GM18520 (cell line): ENCODE results near the gene MIF4GD.

Experiments used
- ATAC-seq: cut with Tn5 transposase; IDR thresholded peaks from one replicate; pipeline ENCODE4 v1.9.1; 2021; ENCODE audit not compliant: unreplicated experiment

MIF4GD gene

DNA sequence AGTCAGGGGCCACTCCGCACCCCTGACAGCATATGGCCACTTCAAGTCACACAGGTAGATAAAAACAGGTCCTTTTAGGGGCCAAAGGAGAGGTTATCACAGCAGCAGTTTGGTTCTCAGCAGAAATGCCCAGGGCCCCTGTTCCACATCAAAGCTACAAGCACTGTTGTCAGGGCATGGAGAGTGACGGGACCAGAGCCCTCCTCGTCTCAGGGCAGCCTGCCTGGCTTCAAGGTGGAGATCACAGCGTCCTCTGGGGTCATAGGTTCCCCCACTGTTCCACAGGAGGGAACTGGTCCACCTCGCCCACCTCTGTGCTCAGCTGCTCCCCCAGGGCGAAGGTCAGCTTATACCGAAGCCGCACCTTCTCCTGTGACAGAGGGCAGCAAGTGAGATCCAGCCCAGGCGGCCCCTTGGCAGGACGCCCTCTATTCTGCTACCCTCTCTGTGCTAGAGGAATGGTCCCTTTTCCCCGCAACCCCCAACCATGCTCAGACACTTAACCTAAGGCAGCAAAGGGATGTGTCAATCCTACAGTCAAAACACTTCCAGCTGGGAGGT is 32.9 kb downstream of the MIF4GD start:
- no peak for ATAC-seq

DNA sequence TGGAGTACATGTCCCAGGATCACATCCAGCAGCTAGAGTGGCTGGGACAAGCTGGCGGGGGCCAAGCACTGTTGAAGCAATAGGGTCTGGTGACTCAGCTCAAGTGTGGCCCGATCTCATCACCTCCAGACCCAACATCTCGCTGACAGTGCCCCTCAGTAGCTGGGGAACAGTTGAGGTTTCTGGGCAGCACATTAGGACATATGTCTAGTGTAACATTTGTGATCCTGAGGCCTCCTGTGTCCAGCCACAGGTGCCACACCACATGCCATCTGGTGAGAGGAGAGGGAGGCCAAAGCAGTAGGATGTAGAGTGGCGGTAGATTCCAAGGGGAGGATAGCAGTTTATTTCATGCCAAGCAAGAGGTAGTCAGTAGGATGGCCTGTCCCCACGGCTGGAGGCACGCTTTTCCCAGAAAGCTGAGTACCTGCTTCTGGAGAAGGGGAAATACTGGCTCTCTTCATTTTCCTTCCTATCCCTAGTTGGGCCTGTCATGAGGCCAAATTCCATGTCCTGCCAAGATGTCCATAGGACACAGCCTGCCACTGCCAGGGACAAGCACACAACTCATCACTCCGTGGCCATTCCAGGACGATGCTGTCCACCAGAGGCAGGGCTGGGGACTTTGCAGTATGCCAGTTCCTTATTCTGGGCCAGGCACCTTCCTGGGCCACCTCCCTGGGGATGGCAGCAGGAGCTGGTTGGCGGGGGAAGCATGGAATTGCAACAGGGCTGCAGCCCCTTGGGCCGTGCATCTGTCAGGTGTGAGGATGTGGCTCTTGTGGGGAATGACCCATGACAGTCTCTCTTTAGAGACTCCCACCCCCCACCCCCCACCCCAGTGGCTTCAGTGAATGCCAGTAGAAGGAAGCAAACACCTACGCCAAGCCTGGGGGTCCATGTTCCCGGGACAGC is 33.7 kb downstream of the MIF4GD start:
- ATAC-seq = no peak

DNA sequence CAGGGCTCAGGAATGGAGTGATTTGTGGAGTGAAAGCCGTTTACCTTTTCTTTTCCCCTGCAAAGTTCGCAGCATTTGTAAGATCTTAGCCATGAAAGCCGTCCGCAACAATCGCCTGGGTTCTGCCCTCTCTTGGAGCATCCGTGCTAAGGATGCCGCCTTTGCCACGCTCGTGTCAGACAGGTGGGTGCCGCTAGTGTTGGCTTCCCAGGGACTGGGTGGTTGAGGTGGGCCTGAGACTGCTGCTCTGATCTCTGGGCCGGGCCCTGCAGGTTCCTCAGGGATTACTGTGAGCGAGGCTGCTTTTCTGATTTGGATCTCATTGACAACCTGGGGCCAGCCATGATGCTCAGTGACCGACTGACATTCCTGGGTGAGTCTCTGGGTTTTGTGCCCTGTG is 38.2 kb downstream of the MIF4GD start:
- no peak for ATAC-seq

DNA sequence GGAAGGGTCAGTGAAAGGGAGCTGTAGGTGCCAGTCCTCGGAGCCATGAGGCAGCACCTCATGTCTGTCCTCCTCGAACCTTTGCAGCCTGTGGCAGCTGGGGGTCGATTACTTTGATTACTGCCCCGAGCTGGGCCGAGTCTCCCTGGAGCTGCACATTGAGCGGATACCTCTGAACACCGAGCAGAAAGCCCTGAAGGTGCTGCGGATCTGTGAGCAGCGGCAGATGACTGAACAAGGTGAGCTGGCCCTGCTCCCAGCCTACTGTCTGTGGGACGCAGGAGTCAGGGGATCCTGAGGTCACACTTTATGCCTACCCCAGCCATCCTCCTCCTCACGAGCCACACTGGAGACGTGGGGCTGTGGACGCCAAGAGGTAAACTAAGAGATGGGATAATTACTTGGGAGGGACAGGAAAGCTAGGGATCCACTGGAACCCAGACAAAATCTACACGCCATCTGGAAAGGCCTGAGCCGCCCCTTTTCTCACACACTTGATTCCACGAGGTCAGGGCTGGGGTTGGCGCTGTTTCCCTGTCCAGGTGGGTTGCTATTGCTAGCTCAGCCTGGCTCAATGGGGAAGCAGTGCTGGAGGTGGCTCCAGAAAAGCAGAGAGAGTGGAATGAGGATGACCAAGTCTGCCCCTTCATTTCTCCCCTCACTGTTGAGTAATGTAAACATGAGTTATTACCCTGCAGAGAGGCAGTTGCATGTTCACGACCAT is 39.1 kb downstream of the MIF4GD start:
- no peak for ATAC-seq

DNA sequence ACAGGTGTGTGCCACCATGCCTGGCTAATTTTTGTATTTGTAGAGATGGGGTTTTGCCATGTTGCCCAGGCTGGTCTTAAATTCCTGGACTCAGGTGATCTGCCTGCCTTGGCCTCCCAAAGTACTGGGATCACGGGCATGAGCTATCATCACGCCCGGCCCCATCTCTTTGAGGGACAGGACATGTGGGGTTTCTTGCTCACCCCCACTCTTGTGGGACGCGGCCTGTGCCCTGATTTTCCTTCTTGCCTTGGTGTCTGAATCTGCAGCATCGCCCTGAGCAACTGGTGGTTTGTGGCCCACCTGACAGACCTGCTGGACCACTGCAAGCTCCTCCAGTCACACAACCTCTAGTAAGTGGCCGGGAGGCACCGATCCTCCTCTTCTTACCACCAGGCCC is 40.0 kb downstream of the MIF4GD start:
- no peak for ATAC-seq

DNA sequence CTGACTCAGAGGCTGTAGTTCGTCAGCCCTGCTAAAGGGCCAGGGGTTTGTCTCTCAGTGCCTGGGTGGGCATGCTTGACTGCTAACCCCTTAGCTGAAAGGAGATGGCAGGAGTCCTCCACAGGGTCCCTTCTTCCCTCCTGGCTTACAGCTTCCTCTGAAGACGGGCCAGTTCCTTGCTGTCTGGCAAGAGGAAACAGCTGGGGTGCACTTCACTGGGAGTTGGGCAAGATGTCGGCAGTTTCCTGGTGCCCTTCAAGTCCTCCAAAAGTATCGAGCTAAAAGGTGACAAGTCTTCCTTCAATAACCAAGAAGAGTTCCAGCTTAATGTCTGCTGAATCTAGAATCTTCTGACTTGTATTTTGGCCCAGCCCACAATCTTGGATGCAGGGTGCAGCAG is 42.2 kb downstream of the MIF4GD start:
- no peak for ATAC-seq

DNA sequence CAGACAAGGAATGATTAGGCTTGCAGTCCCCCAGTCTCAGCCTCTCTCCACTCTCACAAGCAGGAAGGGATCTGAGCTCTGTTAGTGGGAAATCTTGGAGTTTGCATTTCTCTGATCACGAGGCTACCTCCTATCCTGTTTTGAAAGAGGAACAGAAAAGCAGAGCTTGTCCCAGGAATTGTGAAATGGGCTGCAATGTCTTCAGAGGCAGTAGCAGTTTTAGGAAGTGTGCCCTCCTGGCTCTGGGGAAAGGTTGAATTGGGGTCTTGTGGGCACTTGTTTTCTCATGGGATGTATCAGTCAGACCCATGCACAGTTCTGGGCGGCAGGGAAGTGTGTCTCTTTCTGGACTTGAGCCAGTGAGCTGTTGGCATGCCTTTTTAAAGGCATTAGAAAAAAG is 42.7 kb downstream of the MIF4GD start:
- no peak for ATAC-seq

DNA sequence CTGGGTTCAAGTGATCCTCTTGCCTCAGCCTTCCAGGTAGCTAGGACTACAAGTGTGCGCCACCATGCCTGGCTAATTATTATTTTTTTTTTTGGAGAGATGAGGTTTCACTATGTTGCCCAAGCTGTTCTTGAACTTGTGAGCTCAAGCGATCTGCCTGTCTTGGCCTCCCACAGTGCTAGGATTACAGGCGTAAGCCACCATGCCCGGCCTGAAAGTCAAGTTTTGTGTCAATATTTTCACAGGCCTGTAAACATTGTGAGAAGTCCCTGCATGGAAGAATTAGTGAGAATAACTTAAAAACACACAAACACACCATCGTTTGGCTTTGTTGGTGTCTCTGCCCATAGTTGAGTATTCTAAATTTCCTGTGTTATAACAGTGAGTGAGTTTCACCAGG is 43.3 kb downstream of the MIF4GD start:
- ATAC-seq = no peak

DNA sequence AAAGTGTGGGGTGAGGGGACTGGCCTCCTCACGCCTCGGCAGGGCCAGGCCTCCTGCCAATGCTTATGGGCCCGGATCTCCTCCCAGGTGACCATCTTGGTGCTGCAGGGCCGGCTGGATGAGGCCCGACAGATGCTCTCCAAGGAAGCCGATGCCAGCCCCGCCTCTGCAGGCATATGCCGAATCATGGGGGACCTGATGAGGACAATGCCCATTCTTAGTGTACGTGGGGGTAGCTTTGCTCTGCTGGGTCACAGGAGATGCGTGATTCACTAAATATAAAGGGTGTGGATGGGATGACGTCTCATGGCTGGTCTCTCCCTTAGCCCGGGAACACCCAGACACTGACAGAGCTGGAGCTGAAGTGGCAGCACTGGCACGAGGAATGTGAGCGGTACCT is 46.0 kb downstream of the MIF4GD start:
- no peak for ATAC-seq

DNA sequence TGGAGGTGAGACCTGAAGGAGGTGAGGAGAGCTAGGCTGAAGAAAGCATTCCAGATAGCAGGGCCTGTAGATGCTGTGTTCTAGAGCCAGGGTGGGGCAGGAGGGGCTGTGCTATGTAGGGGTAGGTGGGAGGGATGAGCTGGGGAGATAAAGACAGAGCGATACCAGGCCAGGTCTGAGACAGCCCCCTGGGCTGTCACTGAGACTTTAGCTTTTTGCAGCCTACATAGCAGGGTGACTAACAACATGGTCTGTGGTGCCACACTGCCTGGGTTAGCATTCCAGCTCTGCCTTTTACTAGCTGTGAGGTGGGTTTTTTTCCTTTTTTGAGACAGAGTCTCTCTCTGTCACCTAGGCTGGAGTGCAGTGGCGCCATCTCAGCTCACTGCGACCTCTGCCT is 51.2 kb downstream of the MIF4GD start:
- ATAC-seq = no peak

DNA sequence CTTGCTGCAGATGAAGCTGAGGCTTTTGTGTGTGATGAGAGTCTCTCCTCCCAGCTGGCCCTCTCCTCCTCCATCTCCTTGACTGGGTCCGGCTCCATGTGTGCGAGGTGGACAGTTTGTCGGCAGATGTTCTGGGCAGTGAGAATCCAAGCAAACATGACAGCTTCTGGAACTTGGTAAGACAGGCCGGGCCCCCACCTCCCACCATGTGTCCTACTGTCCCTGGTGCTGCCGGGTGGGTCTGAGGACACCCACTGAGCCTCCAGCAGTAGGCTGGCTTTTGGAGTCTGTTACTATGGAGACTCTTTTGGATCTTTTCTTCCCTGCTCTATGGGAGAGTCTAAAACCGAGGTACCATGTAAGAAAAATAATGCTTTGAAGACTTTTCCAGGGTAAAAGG is 52.9 kb downstream of the MIF4GD start:
- no peak for ATAC-seq
